ACC112 (cell line): ENCODE data around the gene CIB2.

ENCODE experiments used
- H2AFZ ChIP-seq: fragments of 200-600 bp; sonication (generic); one replicate; pipeline ENCODE4 v1.6.0; 2017; ENCODE audit warnings: antibody characterized with exemption, low read length; ENCODE audit not compliant: unreplicated experiment
- H3K27ac ChIP-seq: fragments of 200-600 bp; sonication (generic); 2 replicates; pipeline ENCODE4 v1.5.1; 2014; ENCODE audit warnings: low read depth, mild to moderate bottlenecking, antibody characterized with exemption, low read length, moderate library complexity
- H3K27me3 ChIP-seq: fragments of 200-600 bp; sonication (generic); 2 replicates; pipeline ENCODE4 v1.6.1; 2014; ENCODE audit warnings: mild to moderate bottlenecking, antibody characterized with exemption, low read length, moderate library complexity, mixed read lengths; ENCODE audit not compliant: insufficient read depth
- H3K36me3 ChIP-seq: fragments of 200-600 bp; sonication (generic); 2 replicates; pipeline ENCODE4 v1.6.1; 2016; ENCODE audit warnings: mild to moderate bottlenecking, antibody characterized with exemption, low read length, moderate library complexity, mixed read lengths; ENCODE audit not compliant: insufficient read depth
- H3K4me1 ChIP-seq: fragments of 200-600 bp; sonication (generic); one replicate; pipeline ENCODE4 v1.6.1; 2016; ENCODE audit warnings: low read length, mixed read lengths; ENCODE audit not compliant: insufficient read depth, unreplicated experiment, control insufficient read depth
- H3K4me3 ChIP-seq: fragments of 200-600 bp; sonication (generic); 2 replicates; pipeline ENCODE4 v1.5.1; 2014; ENCODE audit warnings: mild to moderate bottlenecking, low read depth, low read length
- H3K79me2 ChIP-seq: fragments of 200-600 bp; sonication (generic); one replicate; pipeline ENCODE4 v1.6.0; 2016; ENCODE audit warnings: low read length; ENCODE audit not compliant: control insufficient read depth, unreplicated experiment, insufficient read depth

The CIB2 gene

DNA sequence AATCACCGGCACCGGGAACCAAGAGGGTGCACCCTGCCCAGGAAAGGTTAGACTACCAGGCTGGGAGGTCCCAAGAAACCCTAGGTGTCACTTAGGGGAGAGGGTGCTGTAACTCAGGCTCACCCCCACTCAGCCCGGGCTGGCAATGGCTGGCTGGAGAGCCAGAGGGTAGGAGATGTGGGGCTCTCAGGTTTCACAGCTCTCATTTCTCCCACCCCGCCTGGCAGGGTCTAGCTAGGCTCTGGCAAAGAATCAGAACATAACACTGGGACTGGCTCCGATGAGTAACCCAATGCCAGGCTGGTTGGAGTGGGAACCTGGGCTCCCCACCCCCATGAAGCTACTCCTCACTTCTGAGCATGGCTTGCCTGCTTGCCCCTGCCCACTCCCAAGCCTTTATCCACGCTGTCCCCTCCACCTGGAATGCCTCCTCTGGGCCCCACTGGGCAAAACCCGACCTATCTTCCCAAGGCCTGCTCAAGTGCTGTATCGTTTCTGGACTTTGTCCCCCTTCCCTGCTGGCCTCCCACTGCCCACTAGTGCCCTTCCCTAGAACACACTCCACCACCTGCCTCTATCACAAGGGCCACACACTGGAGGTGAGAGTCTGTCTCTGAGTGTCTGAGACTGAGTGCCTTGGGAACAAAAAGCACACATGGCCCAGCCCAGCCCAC, 2.0 kb downstream of the CIB2 start:
- no peak overlapping the region for H3K27ac ChIP-seq
- H3K79me2 ChIP-seq = no peaks in the 10 kb centered on the region
- no peak overlapping the region for H3K4me3 ChIP-seq
- H3K4me1 ChIP-seq = peaks cover 3% of the 10 kb centered on the region
- no peak overlapping the region for H2AFZ ChIP-seq
- H3K36me3 ChIP-seq = no peaks in the 10 kb centered on the region
- no peaks in the 10 kb centered on the region for H3K27me3 ChIP-seq

- H3K27ac ChIP-seq = no peak overlapping the region
These were observed 3.4 kb downstream of the CIB2 start for GRCh38 chr15:78127882-78128281.

DNA sequence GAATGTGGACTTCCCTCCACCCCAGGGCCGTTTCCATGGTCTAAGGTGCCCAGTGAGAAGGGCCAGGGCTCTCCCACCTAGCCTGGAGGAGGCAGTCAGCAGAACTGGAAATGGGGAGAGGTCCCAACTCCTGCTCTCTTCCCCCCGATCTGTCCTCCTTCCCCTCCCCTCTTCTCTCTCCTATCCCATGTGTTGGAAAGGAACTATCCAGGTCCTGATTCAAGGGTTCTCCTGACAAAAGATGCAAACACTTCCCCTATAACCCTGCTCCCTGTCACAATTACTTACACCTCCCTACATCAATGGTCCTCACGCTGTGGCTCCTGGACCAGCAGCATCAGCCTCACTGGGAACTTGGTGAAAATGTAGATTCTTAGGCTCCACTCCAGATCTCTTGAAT, 6.0 kb downstream of the CIB2 start:
- peaks cover 3% of the 10 kb centered on the region for H3K4me1 ChIP-seq
- H3K27ac ChIP-seq = no peak overlapping the region
- H3K4me3 ChIP-seq = no peak overlapping the region
- H3K79me2 ChIP-seq = no peaks in the 10 kb centered on the region
- H3K27me3 ChIP-seq = no peaks in the 10 kb centered on the region
- no peaks in the 10 kb centered on the region for H3K36me3 ChIP-seq
- H2AFZ ChIP-seq = no peak overlapping the region

More at GRCh38 chr15:78127882-78128281, 3.4 kb downstream of the CIB2 start:
- Histone ChIP-seq H3K36me3 (no peaks in the 10 kb centered on the region), H3K4me1 (peaks cover 3% of the 10 kb centered on the region), H3K79me2 (no peaks in the 10 kb centered on the region), H3K27me3 (no peaks in the 10 kb centered on the region), H3K4me3 (no peak overlapping the region), H2AFZ (no peak overlapping the region)

- no peaks in the 10 kb centered on the region for H3K79me2 ChIP-seq
- no peaks in the 10 kb centered on the region for H3K27me3 ChIP-seq
- no peak overlapping the region for H3K4me3 ChIP-seq
- H3K36me3 ChIP-seq = no peaks in the 10 kb centered on the region
- no peaks in the 10 kb centered on the region for H3K4me1 ChIP-seq
- H2AFZ ChIP-seq = no peak overlapping the region
- H3K27ac ChIP-seq = no peak overlapping the region
These were observed 10.7 kb downstream of the CIB2 start for GRCh38 chr15:78120523-78120922.

DNA sequence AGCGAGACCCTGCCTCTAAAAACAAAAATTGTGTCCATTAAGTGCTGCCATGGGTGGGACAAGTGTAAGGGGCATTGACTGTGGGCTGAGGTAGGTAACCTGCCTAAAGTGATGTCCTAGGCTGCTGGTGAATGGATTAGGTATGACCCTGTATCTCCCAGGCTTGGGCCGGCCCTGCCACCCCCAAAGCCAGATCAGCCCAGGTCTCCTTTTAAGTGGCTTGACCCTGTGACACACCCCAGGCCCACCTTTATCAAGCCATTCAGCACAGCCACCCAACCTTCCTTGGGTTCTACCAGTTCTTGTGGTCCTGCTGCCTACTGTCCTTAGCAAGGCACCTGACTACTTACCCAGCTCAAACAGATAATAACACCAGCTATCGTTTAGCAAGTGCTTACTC, 18.7 kb downstream of the CIB2 start:
- H3K79me2 ChIP-seq = no peaks in the 10 kb centered on the region
- H3K27ac ChIP-seq = no peak overlapping the region
- H3K27me3 ChIP-seq = no peaks in the 10 kb centered on the region
- H3K4me3 ChIP-seq = no peak overlapping the region
- H2AFZ ChIP-seq = no peak overlapping the region
- H3K36me3 ChIP-seq = no peaks in the 10 kb centered on the region
- H3K4me1 ChIP-seq = no peaks in the 10 kb centered on the region

- Histone ChIP-seq H3K4me3 (no peak overlapping the region), H3K4me1 (no peaks in the 10 kb centered on the region), H3K27ac (no peak overlapping the region), H3K36me3 (no peaks in the 10 kb centered on the region), H3K79me2 (no peaks in the 10 kb centered on the region), H3K27me3 (no peaks in the 10 kb centered on the region), H2AFZ (no peak overlapping the region)
These were observed 19.5 kb downstream of the CIB2 start for GRCh38 chr15:78111788-78112187.

GRCh38 chr15:78110916-78111475, 20.2 kb downstream of the CIB2 start:
- Histone ChIP-seq H3K4me3 (no peak overlapping the region), H3K4me1 (peaks cover 2% of the 10 kb centered on the region), H3K79me2 (no peaks in the 10 kb centered on the region), H2AFZ (no peak overlapping the region), H3K36me3 (no peaks in the 10 kb centered on the region), H3K27me3 (no peaks in the 10 kb centered on the region), H3K27ac (no peak overlapping the region)

DNA sequence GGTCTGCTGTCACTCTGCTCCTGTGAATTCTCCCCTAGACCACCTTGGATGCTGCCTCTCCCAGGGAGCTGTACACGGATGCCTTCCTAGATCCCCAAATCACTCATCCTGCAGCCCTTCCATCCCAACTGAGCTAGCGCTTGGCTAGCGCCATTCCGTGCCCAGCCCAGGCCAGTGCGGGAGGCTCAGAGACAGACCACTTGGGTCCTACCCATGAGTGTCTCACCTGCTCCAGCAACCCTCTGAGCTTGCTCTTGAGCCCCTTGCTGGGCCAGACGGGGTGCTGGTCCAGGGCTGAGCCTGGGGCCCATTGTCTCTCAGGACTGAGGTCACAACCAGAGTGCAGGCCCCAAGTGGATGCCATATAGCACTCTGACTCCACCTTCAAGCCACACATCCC, 21.1 kb downstream of the CIB2 start:
- Histone ChIP-seq H3K27ac (no peak overlapping the region), H3K27me3 (no peaks in the 10 kb centered on the region), H2AFZ (no peak overlapping the region), H3K36me3 (no peaks in the 10 kb centered on the region), H3K79me2 (no peaks in the 10 kb centered on the region), H3K4me3 (no peak overlapping the region), H3K4me1 (peaks cover 6% of the 10 kb centered on the region)

- no peaks in the 10 kb centered on the region for H3K27me3 ChIP-seq
- no peak overlapping the region for H3K4me3 ChIP-seq
- no peak overlapping the region for H2AFZ ChIP-seq
- no peaks in the 10 kb centered on the region for H3K36me3 ChIP-seq
- peaks cover 6% of the 10 kb centered on the region for H3K4me1 ChIP-seq
- H3K27ac ChIP-seq = no peak overlapping the region
- no peaks in the 10 kb centered on the region for H3K79me2 ChIP-seq
These were observed 22.1 kb downstream of the CIB2 start for GRCh38 chr15:78109156-78109555.

DNA sequence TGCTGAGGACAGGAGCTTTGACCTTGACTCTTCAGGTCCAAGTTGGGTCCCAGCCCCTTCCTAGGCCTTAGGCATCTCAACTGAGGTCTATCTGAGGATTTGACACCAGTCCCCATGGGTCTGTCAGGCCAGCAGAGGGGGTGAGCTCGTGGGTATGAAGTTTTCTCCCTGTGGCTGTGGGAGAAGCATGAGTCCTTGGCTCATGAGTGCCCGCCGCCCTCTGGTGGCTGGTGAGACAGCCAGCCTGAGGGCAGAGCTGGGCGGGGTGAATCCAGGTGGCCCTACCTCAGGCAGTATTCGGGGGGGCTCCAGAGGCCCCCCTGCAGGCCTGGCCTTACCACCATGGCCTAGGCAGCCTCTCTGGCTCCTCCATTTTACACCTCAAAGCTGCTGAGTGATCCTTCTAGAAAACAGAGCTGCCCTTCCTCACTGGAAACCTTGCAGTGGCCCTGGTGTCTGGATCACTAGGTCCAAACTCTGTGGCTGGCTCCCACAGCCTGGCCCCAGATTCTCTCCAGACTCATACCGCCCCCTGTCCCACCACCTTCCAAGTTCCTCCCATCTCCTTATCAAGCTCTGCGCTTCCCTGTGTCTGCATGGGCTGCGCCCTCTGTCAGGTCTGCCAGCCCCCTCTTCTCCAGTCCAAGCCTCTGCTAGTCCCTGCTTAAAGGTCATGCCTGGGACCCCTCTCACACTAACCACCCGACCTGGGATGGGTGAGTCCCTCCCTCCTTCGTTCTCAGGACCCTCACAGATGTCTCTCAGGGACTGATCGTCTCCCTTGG, 22.8 kb downstream of the CIB2 start:
- no peaks in the 10 kb centered on the region for H3K27me3 ChIP-seq
- no peak overlapping the region for H3K27ac ChIP-seq
- H2AFZ ChIP-seq = no peak overlapping the region
- H3K4me1 ChIP-seq = peaks cover 6% of the 10 kb centered on the region
- no peaks in the 10 kb centered on the region for H3K79me2 ChIP-seq
- no peaks in the 10 kb centered on the region for H3K36me3 ChIP-seq
- H3K4me3 ChIP-seq = no peak overlapping the region

DNA sequence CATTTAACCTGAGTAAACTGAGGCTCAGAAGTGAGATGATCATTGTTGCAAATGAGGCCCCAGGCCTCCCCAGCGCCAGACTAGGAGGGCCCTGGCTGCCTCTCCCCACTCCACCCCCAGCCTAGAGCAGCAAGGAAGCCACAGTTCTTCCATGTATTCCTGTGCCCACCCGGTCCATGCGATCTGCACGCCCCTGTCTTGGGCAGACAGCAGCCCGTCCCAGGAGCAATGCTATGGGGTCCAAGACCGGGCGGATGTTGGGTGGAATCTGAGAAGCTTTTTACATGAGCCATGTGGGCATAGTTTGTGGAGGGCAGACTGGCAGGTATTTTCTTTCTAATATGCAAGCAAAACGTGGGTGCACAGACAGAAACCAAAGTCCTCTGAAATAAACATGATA, 23.8 kb downstream of the CIB2 start:
- Histone ChIP-seq H3K27me3 (no peaks in the 10 kb centered on the region), H3K4me1 (peaks cover 6% of the 10 kb centered on the region), H3K79me2 (no peaks in the 10 kb centered on the region), H3K27ac (no peak overlapping the region), H2AFZ (no peak overlapping the region), H3K36me3 (no peaks in the 10 kb centered on the region), H3K4me3 (no peak overlapping the region)
